Stomach (tissue), 4 donors: ENCODE data around the gene VSTM2B.

Experiments used
- CTCF ChIP-seq, 7 experiments: fragments of 450-650 bp in 4 of 7; fragments of 200-600 bp in 3 of 7; sonication (generic) in 3 of 7; IDR thresholded peaks; one replicate each; pipeline ENCODE4 v1.5.1; 2016 to 2019; ENCODE audit warnings: antibody characterized with exemption in 7 of 7, control low read depth in 2 of 7, mild to moderate bottlenecking in 1 of 7
- EP300 ChIP-seq: sonication (generic); formaldehyde crosslinking; IDR thresholded peaks from one replicate; pipeline ENCODE4 v1.6.1; 2017; ENCODE audit warnings: antibody characterized with exemption

- TF ChIP-seq CTCF (IDR thresholded peaks at IDR 0.05) (no peak), EP300 (no peak)
These were observed 10.6 kb upstream of the VSTM2B start for GRCh38 chr19:29515233-29515619.
